Ishikawa (cell line): ENCODE results near the gene PRIMA1.

Experiments used
- EGR1 ChIP-seq: IDR thresholded peaks from 2 replicates; pipeline ENCODE4 v1.6.1; 2012
- EP300 ChIP-seq: IDR thresholded peaks from 2 replicates; pipeline ENCODE4 v1.6.1; 2012; ENCODE audit warnings: borderline replicate concordance
- NFIC ChIP-seq: IDR thresholded peaks from 2 replicates; pipeline ENCODE4 v1.6.1; 2012
- TAF1 ChIP-seq: IDR thresholded peaks from 2 replicates; pipeline ENCODE4 v1.6.1; 2012; ENCODE audit warnings: low read depth, mild to moderate bottlenecking
- TEAD4 ChIP-seq: IDR thresholded peaks from 2 replicates; pipeline ENCODE4 v1.6.1; 2012
- TF ChIP-seq, protein P1 (sequence below): IDR thresholded peaks from 2 replicates; pipeline ENCODE4 v1.6.1; 2012; ENCODE audit warnings: low read depth, mild to moderate bottlenecking

DNA sequence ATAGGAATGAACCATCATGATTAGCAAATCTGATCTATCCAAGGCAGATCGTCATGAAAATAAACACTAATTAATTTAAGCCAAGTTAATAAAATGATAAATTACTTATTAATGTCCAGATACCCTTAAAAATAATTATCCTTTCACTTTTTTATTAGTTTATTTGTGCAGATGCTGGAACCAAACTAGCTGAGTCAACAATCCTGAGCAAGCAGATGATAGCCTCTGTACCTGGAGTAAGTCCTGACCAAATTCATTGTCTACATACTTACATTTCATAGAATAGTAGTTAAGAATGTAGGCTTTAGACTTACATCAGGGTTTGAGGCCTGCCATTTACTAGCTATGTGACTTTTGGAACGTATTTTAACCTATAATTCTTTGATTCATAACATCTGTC, 105.8 kb downstream of the PRIMA1 start:
- TF ChIP-seq EP300 (no peak), TEAD4 (no peak), EGR1 (no peak), NFIC (no peak), TAF1 (no peak)
- TF ChIP-seq, protein P1, sequence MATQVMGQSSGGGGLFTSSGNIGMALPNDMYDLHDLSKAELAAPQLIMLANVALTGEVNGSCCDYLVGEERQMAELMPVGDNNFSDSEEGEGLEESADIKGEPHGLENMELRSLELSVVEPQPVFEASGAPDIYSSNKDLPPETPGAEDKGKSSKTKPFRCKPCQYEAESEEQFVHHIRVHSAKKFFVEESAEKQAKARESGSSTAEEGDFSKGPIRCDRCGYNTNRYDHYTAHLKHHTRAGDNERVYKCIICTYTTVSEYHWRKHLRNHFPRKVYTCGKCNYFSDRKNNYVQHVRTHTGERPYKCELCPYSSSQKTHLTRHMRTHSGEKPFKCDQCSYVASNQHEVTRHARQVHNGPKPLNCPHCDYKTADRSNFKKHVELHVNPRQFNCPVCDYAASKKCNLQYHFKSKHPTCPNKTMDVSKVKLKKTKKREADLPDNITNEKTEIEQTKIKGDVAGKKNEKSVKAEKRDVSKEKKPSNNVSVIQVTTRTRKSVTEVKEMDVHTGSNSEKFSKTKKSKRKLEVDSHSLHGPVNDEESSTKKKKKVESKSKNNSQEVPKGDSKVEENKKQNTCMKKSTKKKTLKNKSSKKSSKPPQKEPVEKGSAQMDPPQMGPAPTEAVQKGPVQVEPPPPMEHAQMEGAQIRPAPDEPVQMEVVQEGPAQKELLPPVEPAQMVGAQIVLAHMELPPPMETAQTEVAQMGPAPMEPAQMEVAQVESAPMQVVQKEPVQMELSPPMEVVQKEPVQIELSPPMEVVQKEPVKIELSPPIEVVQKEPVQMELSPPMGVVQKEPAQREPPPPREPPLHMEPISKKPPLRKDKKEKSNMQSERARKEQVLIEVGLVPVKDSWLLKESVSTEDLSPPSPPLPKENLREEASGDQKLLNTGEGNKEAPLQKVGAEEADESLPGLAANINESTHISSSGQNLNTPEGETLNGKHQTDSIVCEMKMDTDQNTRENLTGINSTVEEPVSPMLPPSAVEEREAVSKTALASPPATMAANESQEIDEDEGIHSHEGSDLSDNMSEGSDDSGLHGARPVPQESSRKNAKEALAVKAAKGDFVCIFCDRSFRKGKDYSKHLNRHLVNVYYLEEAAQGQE, result no peak
